K562 (cell line): ENCODE data around the gene CCDC85C. TPM values are rescaled to one million over a fixed set of nuclear protein-coding genes. Genes with fewer than 3 reads are reported as not detected.

ENCODE experiments used
- ATAC-seq: fragments of 200-7000 bp; cut with Tn5 transposase; 3 replicates; pipeline ENCODE4 v1.9.1; 2020; ENCODE audit warnings: moderate library complexity
- BruUV-seq: library from RNA; stranded (reverse); fragments of 400-500 nt; replicated peaks from 2 replicates; lab custom pipeline; 2021; lab: Mats Ljungman, UMichigan
- CTCF ChIA-PET: fragments of 300-600 bp; formaldehyde crosslinking; extraction: SDS; loops from one replicate; lab custom pipeline; 2021; ENCODE audit warnings: low intra/inter-chr PET ratio; lab: Yijun Ruan, JAX
- POLR2A ChIA-PET: fragments of 300-600, 350-650 bp; sonication (Branson Sonifier 250); formaldehyde crosslinking; extraction: SDS; loops from one replicate; lab custom pipeline; 2021; ENCODE audit warnings: antibody characterized with exemption, inconsistent platforms; lab: Yijun Ruan, JAX
- DNase-seq, 4 experiments: peaks; one replicate each; pipeline versions ENCODE4 v3.0.0 to v3.0.0-alpha.2; 2011 to 2018; ENCODE audit warnings: low spot score in 3 of 4, mixed read lengths in 3 of 4; ENCODE audit errors: extremely low read depth in 1 of 4
- FAIRE-seq: peaks from 2 replicates; lab custom pipeline; 2011; peaks lifted over from hg19 to GRCh38; lab: Jason Lieb, UNC
- H2AFZ ChIP-seq: 2 replicates; pipeline ENCODE4 v1.6.0; 2011; ENCODE audit warnings: low read depth, low read length, control low read depth, inconsistent platforms
- H3K27ac ChIP-seq: fragments of 200-600 bp; 3 replicates; pipeline ENCODE4 v1.8.0; 2011; ENCODE audit warnings: low read depth, mild to moderate bottlenecking, control low read depth, inconsistent platforms, low read length, moderate library complexity, mixed read lengths; ENCODE audit errors: extremely low read depth
- H3K27me3 ChIP-seq, 2 experiments: fragments of 300-600 bp in 1 of 2; 2 replicates in 1 of 2; 3 replicates in 1 of 2; pipeline versions ENCODE4 v1.6.0 to v1.8.0; 2011; ENCODE audit warnings: inconsistent platforms in 2 of 2, low read length in 2 of 2, mild to moderate bottlenecking in 1 of 2, mixed read lengths in 1 of 2, moderate library complexity in 1 of 2; ENCODE audit not compliant: control insufficient read depth in 2 of 2, insufficient read depth in 2 of 2
- H3K36me3 ChIP-seq: fragments of 300-600 bp; 3 replicates; pipeline ENCODE4 v1.8.0; 2011; ENCODE audit warnings: mild to moderate bottlenecking, low read length, inconsistent platforms; ENCODE audit not compliant: control insufficient read depth, insufficient read depth
- H3K4me1 ChIP-seq, 2 experiments: fragments of 200-600 bp in 1 of 2; replicated peaks in 1 of 2; 2 replicates in 1 of 2; 3 replicates in 1 of 2; pipeline versions ENCODE4 v1.5.1 to v1.8.0; 2011; ENCODE audit warnings: inconsistent platforms in 2 of 2, low read length in 2 of 2, mild to moderate bottlenecking in 1 of 2, mixed read lengths in 1 of 2, moderate library complexity in 1 of 2; ENCODE audit not compliant: control insufficient read depth in 2 of 2, insufficient read depth in 2 of 2
- H3K4me2 ChIP-seq: 2 replicates; pipeline ENCODE4 v1.6.1; 2011; ENCODE audit warnings: low read length, control low read depth, inconsistent platforms, mixed read lengths; ENCODE audit not compliant: insufficient read depth
- H3K4me3 ChIP-seq: fragments of 200-600 bp; sonication (generic), shearing (Covaris generic); 2 replicates; pipeline ENCODE4 v1.5.1; 2016; ENCODE audit warnings: control low read depth, inconsistent platforms
- H3K79me2 ChIP-seq: fragments of 200-600 bp; 3 replicates; pipeline ENCODE4 v1.8.0; 2011; ENCODE audit warnings: low read length, inconsistent platforms; ENCODE audit not compliant: control insufficient read depth, insufficient read depth
- H3K9ac ChIP-seq, 2 experiments: 2 replicates each; pipeline versions ENCODE4 v1.6.0 to v1.6.1; 2011; ENCODE audit warnings: low read depth in 2 of 2, low read length in 2 of 2, control low read depth in 1 of 2, inconsistent platforms in 1 of 2, mild to moderate bottlenecking in 1 of 2, mixed read lengths in 1 of 2; ENCODE audit not compliant: insufficient read depth in 1 of 2
- H3K9me1 ChIP-seq: one replicate; pipeline ENCODE4 v1.6.0; 2011; ENCODE audit warnings: inconsistent platforms, mild to moderate bottlenecking, low read length, moderate library complexity; ENCODE audit not compliant: control insufficient read depth, insufficient read depth
- H3K9me3 ChIP-seq: replicated peaks from 2 replicates; pipeline ENCODE4 v1.5.1; 2011; ENCODE audit warnings: low read depth, low read length, inconsistent platforms; ENCODE audit not compliant: control insufficient read depth, insufficient read depth
- H4K20me1 ChIP-seq: replicated peaks from 2 replicates; pipeline ENCODE4 v1.6.1; 2011; ENCODE audit warnings: low read length, inconsistent platforms, mixed read lengths; ENCODE audit not compliant: control insufficient read depth, insufficient read depth
- ELF4 ChIP-seq: fragments of 450-650 bp; formaldehyde crosslinking; IDR thresholded peaks from 2 replicates; pipeline ENCODE4 v1.4.0; 2022; ENCODE audit warnings: missing genetic modification characterization
- HDAC1 ChIP-seq, 2 experiments: fragments of 450-650 bp; IDR thresholded peaks; 2 replicates each; pipeline ENCODE4 v1.6.1; 2016 to 2017; ENCODE audit warnings: inconsistent platforms in 1 of 2, mild to moderate bottlenecking in 1 of 2, moderate library complexity in 1 of 2
- HMBOX1 ChIP-seq: sonication (generic); IDR thresholded peaks from 2 replicates; pipeline ENCODE4 v1.6.1; 2016
- LEF1 ChIP-seq: fragments of 450-650 bp; IDR thresholded peaks from 2 replicates; pipeline ENCODE4 v1.6.1; 2016; ENCODE audit warnings: mild to moderate bottlenecking
- MCM7 ChIP-seq, 2 experiments: fragments of 450-650 bp; IDR thresholded peaks; 2 replicates each; pipeline ENCODE4 v1.6.1; 2016 to 2018
- PTBP1 ChIP-seq: fragments of 200-400 bp; formaldehyde crosslinking; IDR thresholded peaks from 2 replicates; pipeline ENCODE4 v1.6.1; 2017; ENCODE audit warnings: low read depth, low read length
- REST ChIP-seq, 2 experiments: fragments of 450-650 bp; formaldehyde crosslinking in 1 of 2; IDR thresholded peaks; 2 replicates each; pipeline versions ENCODE4 v1.4.0 to v1.6.1; 2014 to 2020; ENCODE audit warnings: mild to moderate bottlenecking in 2 of 2, borderline replicate concordance in 1 of 2, low read depth in 1 of 2
- SAFB ChIP-seq: fragments of 200-400 bp; formaldehyde crosslinking; IDR thresholded peaks from 2 replicates; pipeline ENCODE4 v1.6.1; 2017; ENCODE audit warnings: low read depth, low read length, borderline replicate concordance
- SP2 ChIP-seq: IDR thresholded peaks from 2 replicates; pipeline ENCODE4 v1.6.1; 2011; ENCODE audit warnings: mild to moderate bottlenecking, low read depth, low read length, moderate library complexity; ENCODE audit not compliant: poor library complexity, severe bottlenecking; ENCODE audit errors: extremely low read depth
- THRAP3 ChIP-seq: fragments of 450-650 bp; IDR thresholded peaks from 2 replicates; pipeline ENCODE4 v1.6.1; 2016; ENCODE audit warnings: mild to moderate bottlenecking, inconsistent platforms, borderline replicate concordance
- ZC3H11A ChIP-seq: IDR thresholded peaks from 2 replicates; pipeline ENCODE4 v1.6.1; 2012; ENCODE audit warnings: low read depth, low read length, improper control_type of control experiment
- ZNF12 ChIP-seq: sonication (generic); formaldehyde crosslinking; IDR thresholded peaks from 2 replicates; pipeline ENCODE4 v1.4.0; 2020; ENCODE audit warnings: mild to moderate bottlenecking, missing genetic modification reagents
- ZNF780A ChIP-seq: fragments of 250-450 bp; sonication (Bioruptor Pico); IDR thresholded peaks from 2 replicates; pipeline ENCODE4 v1.5.0; 2021; ENCODE audit warnings: mild to moderate bottlenecking
- WGBS: fragments of 100-300 bp; shearing (Covaris generic); methylation state at CpG from one replicate; pipeline ENCODE4 v1.1.6; 2016; ENCODE audit warnings: low coverage, mixed read lengths; ENCODE audit not compliant: insufficient coverage; ENCODE audit errors: missing lambda C conversion rate; 5-methylcytosine and 5-hydroxymethylcytosine counted together
- in situ Hi-C: fragments of 300-500 bp; cut with MboI; formaldehyde crosslinking; loops from 4 replicates; pipeline ENCODE4 v1.15.0; 2018; ENCODE audit warnings: inconsistent platforms, mixed read lengths
- intact Hi-C: fragments of 100-400 bp; cut with micrococcal nuclease; formaldehyde crosslinking; loops from 2 replicates; pipeline ENCODE4 v1.14.2; 2022
- polyA plus RNA-seq, 8 experiments: library from polyadenylated mRNA; depleted of rRNA in 4 of 8; stranded (reverse) in 5 of 8; unstranded in 3 of 8; fragments of >200 nt; fragmentation: Nextera tagmentation in 2 of 8; fragmentation: Illumina TruSeq in 1 of 8; extraction: Ambion mirVana in 2 of 8; extraction: Trizol in 1 of 8; gene quantifications; 2 replicates each; pipeline versions ENCODE4 v1.2.1 to v1.2.3, GENCODE V29; 2011 to 2014; ENCODE audit warnings: inconsistent platforms in 1 of 8, missing spikeins in 1 of 8
- total RNA-seq, 7 experiments: library from RNA; depleted of rRNA in 6 of 7; stranded (reverse); fragments of >200 nt in 6 of 7; fragmentation: Illumina TruSeq in 2 of 7; extraction: Trizol in 2 of 7; gene quantifications; 2 replicates each; pipeline versions ENCODE4 v1.2.1 to v1.2.3, GENCODE V29; 2011 to 2021; ENCODE audit warnings: low replicate concordance in 1 of 7

The CCDC85C gene
- total and polyA plus RNA-seq, 9 of the 15 experiments (the other 6 are each of a cell fraction or from before 2014, with no cell fraction given) = 0.18 to 22.0 (median 6.3) TPM

DNA sequence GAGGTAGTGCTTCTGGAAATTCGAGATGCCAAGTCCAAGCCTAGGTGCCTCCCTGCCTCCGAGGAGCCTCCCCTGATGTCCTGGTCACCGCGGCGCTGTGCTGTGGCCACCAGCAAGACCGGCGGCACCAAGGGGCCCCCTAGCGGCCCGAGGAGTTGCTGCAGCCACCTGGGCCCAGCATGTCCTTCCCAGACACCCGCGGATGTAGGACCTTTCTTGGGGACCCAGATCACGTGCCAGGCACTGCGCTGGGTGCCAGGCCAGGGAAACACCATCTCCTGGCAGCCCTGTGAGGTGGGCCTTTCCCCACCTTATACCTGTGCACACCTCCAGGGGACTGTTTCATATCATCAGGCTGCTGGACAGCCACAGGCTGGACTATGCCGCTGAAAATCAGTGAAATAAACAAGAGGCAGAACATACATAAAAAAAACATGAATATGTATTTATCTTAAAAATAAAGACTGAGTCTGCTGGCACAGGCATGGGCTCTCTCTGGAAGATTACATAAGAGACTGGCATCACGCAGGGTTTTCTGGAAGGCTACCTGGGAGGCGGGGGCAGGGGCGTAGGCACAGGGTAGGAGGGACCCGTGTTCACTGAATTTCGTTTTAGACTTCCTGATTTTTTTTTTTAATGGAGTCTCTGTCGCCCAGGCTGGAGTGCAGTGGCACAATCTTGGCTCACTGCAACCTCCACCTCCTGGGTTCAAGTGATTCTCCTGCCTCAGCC, 25.0 kb upstream of the CCDC85C start:
- Histone ChIP-seq H3K79me2 (no peaks in the 10 kb centered on the region), H2AFZ (no peak overlapping the region), H3K4me3 (no peak overlapping the region), H3K36me3 (no peaks in the 10 kb centered on the region), H3K27ac (no peak overlapping the region), H3K9me1 (no peaks in the 10 kb centered on the region), H3K9me3 (no peaks in the 10 kb centered on the region), H4K20me1 (peaks cover 7% of the 10 kb centered on the region; the same call in 1 of the 2 replicates), H3K27me3 (peaks cover 0 to 23% of the 10 kb centered on the region in 2 experiments; a peak in 2 of 5 replicates), H3K4me2 (no peak overlapping the region; the same call in 1 of the 2 replicates), H3K9ac (no peak overlapping the region), H3K4me1 (peaks cover 0 to 12% of the 10 kb centered on the region in 2 experiments; a peak in 2 of 5 replicates)
- ATAC-seq = peak; percentile 98
- WGBS = 18% methylated on average over 14 of the region's 20 CpGs
- peak; percentile 62 for FAIRE-seq
- BruUV-seq = no TSS peak
- ChIA-PET CTCF (interaction anchor here (1.3 to 1.9 kb wide), 2 partner anchors 65 to 111 kb away, joined by 3 to 22 read pairs; no protein-coding TSS in a partner anchor), POLR2A (interaction anchor here (0.6 to 1.1 kb wide), 2 partner anchors 10 to 105 kb away, joined by 3 to 5 read pairs; no protein-coding TSS in a partner anchor)
- in situ Hi-C loops = no loop called here
- peak; percentile 75 to 81 (median 79) for DNase-seq
- intact Hi-C loops = loop anchor here (1.0 to 10.0 kb wide), 3 partner anchors 66 to 244 kb away; no protein-coding TSS in a partner anchor
- TF ChIP-seq ZNF12 = no peak
- no peak for TF ChIP-seq HDAC1 (IDR thresholded peaks at IDR 0.05)
- no peak for TF ChIP-seq SP2
- TF ChIP-seq SAFB = no peak
- no peak for TF ChIP-seq PTBP1
- no peak for TF ChIP-seq LEF1
- TF ChIP-seq ELF4 (CRISPR knock-in tag) = no peak
- peak; percentile 86 for TF ChIP-seq REST (IDR thresholded peaks at IDR 0.05; ENCODE audit: borderline replicate concordance)
- TF ChIP-seq REST (CRISPR knock-in tag; IDR thresholded peaks at IDR 0.05; ENCODE audit: low read depth) = no peak
- no peak for TF ChIP-seq HMBOX1
- TF ChIP-seq THRAP3 = no peak
- no peak for TF ChIP-seq MCM7 (IDR thresholded peaks at IDR 0.05)
- no peak for TF ChIP-seq ZNF780A (CRISPR knock-in tag)
- no peak for TF ChIP-seq ZC3H11A
